Stimulated activated CD8-positive, alpha-beta memory T cell treated with anti-CD3 and anti-CD28 coated beads, Interleukin-7, amount 100 ng/mL, for 24 hours (primary cell): ENCODE data around the gene RAD51B.
"Not testable (repeated sequence)": the region's sequence is repeated elsewhere in the genome, so short reads cannot be mapped to it uniquely, and the experiment has no call there.

ENCODE experiments used
- DNase-seq: peaks from one replicate; pipeline ENCODE4 v3.0.0-alpha.2; 2020; ENCODE audit warnings: low read depth

RAD51B gene

DNA sequence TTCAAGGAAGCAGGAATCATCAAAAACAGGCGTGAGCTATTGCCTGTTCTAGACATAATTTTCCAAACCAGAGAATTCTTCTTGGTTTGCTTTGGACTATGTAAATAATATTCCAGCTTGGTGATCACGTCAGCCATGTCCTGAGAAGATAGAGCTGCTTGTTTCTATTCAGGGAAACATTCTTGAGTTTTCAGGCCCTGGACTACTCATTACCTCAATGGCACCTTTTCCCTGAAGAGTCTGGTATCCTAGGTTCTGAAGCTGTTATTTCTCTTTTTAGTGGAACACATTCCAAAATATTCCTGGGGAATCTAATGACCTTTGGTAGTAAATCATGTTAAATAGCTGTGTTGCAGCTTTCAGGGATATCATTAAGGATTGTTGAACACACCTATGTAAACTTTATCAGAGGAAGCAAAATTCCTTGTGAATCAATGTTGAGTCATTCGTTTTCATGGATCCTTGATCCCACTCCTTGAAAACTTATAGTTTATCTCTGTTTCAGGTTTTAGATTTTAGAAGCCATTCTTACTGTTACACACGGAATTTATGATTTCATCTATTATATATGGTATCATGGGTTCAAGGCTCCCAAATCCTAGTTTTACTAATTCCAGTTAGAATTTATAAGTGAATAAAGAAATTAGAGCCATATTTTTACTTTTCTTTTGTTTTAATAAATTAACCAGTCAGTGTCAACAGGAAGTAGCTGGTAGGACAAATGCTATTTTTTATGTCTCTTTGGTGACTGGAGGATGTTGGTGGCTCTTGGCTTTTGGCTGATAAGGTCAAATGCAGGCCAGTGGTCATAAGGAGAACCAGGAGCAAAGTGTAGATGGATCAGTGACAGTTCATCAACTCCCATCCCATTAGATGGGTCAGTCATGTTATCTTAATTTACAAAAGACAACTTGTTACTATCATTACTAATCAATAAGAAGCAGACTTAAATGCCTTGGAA is 593.2 kb downstream of the RAD51B start:
- DNase-seq = no peak

- DNase-seq = no peak
These were observed 593.9 kb downstream of the RAD51B start for GRCh38 chr14:68413509-68413908.

GRCh38 chr14:68414121-68414520 is 594.5 kb downstream of the RAD51B start:
- no peak for DNase-seq

- no peak for DNase-seq
These were observed 596.6 kb downstream of the RAD51B start for GRCh38 chr14:68416171-68416570.

DNA sequence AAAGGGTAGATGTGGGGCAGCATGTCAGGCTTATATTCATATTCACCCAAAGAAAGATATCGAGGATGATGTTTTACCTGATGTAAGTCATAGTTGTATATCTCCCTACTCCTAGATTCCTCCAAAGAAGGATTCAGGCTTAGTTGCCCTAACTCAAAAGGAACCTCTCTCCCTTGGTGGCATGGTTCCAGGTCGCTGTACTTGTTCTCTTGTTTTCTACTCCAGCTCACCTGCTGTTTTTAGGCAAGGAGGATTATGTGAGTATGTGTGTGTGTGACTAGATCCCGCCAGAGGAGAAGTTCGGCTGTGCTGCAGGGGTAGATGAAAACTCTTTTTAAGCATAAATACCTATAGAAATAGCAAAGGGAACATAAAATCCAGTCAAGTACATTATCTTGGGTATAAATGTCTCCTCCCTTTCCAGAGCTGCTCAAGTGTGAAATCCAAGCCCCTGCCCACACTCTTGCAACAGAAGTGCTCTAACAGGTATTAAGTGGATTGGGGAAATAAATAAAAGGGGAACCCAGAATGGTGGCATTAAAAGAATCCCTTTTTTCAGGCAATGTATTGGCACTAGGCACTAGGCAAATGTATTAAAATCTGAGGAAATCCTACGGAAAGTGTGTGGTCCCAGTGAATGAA is 597.6 kb downstream of the RAD51B start:
- DNase-seq = no peak

DNA sequence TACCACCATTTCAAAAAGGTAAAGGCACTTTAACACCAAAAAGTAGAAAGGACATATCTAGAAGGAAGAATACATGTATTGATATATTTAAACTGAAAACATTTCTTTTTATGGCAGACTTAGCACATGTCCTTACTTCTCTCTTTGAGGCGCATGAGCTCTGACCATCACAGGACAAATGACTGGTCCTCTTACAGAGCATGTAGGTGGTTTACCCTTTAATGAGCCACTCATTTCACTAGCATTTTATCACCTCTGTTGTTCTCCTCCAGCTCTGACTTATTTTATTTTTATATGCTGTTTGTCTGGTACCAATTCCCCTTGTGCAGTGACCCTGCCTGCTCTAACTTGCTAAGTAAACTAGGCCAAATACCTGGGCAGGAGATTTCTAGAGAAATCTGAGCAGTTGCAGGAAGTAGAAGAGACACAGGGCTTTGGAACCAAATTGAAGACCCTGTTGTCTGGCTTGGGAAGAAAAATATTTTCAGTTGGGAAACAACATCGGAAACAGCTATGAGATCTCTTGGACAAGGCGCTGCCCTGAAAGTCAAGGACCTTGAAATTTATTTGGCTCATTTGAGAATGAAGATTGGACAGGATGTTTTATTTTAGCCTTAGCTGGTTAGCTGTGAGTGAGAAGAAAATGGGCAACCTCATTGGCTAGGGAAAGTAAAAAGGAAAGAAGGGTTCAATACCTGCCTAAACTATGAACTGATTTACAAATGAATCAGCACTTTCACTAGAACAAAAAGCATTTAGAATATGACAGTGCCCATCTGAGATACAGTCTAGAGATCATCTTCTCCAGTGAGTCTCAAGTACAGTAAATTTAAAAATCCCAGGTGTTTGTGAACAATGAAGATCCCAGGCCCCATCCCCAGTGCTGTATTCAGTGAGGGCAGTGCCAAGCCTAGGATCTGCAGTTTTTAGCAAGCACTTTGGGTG is 598.9 kb downstream of the RAD51B start:
- no peak for DNase-seq

GRCh38 chr14:68420350-68420749 is 600.8 kb downstream of the RAD51B start:
- DNase-seq = no peak

- DNase-seq = no peak
These were observed 601.5 kb downstream of the RAD51B start for GRCh38 chr14:68421116-68421515.

DNA sequence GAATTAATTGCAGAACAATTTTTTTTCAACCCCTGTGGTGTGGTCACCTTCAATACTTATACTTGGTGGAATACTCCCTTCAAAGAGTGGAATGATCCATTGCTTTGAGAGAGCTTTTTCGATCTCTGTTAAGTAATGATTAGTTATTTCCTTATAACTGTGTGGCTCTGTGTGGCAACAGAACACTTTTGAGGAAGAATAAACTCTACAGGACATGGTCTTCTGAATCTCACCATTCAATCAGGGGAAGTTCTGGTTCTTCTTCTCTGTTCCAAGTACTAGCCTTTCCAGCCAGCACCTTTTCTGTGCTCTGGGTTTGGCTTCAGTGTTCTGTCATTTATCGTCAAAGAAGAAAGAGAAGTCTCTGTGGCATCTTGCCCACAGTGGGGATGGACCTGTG is 604.1 kb downstream of the RAD51B start:
- DNase-seq = no peak

DNA sequence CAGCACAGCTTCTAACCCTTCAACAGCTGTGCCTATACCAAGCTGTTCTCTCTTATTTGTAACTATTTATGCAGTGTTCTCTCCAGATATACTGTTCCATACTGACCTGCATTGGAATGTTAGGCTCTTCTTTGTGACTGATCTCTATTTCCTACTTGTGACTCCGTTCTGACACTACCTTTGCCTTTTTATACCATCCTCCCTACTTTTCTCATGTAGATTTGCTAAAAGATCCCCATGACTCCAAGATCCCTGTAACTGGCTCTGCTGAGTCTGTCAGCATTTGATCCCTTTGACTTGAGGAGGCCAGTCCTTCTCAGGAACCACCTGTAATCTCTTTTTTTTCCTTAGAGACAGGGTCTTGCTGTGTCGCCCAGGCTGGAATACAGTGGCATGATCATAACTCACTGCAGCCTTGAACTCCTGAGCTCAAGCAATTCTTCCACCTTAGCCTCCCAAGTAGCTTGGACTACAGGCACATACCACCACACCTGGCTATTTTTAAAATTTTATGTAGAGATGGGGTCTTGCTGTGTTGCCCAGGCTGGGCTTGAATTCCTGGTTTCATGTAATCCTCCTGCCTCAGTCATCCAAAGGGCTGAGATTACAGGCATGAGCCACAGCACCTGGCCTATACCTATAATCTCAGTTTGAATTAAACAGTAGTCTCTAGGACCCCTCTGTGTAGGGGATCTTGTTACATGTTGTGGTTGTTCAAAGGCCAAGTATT is 605.0 kb downstream of the RAD51B start:
- no peak for DNase-seq

DNA sequence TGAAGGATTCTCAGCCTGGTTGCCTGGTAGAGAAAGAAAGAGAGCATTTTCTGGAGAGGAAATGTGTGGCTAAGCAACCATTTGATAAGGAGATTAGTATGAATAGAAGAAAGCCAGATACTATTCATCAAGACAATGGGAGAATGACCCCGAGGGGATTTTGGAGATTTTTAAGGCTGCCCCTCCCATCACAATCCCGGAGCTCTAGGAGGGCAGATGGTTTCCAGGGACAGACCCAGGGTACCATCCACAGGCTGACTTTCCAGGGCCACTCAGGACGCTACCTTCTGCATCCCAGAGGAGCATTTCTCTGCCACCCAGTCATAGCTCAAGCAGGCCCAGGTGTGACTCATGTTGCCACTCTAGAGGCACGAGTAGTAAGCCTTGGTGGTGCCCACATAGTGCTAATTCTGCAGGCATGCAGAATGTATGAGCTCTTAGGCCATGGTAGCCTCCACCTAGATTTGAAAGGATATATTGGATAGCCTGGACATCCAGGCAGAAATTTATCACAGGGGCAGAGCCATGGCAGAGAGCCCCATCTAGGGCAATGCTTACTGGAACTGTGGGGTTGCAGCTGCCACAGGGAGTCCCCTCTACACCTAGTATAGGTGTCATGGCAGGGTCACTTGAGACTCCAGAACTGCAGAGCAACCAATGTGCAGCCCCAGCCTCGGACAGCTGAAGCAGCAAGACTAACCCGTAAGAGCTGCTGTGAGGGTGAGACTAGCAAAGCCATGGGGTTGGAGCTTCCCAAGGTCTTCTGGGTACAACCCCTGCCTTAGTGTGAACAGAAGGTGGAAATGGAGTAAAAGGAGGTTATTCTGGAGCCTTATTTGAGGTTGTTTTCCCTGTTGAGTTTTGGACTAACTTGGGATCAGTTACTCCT is 607.3 kb downstream of the RAD51B start:
- no peak for DNase-seq

- no peak for DNase-seq
These were observed 607.9 kb downstream of the RAD51B start for GRCh38 chr14:68427550-68427890.

DNA sequence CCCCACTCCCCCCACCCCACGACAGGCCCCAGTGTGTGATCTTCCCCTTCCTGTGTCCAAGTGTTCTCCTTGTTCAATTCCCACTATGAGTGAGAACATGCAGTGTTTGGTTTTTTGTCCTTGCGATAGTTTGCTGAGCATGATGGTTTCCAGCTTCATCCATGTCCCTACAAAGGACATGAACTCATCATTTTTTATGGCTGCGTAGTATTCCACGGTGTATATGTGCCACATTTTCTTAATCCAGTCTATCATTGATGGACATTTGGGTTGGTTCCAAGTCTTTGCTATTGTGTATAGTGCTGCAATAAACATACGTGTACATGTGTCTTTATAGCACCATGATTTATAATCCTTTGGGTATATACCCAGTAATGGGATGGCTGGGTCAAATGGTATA is 609.3 kb downstream of the RAD51B start:
- DNase-seq = not testable (repeated sequence)

DNA sequence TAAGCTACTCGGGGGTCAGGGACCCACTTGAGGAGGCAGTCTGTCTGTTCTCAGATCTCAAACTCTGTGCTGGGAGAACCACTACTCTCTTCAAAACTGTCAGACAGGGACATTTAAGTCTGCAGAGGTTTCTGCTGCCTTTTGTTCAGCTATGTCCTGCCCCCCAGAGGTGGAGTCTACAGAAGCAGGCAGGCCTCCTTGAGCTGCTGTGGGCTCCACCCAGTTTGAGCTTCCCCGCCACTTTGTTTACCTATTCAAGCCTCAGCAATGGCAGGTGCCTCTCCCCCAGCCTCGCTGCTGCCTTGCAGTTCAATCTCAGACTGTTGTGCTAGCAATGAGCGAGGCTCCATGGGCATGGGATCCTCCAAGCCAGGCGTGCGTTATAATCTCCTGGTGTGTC is 614.6 kb downstream of the RAD51B start:
- not testable (repeated sequence) for DNase-seq

DNA sequence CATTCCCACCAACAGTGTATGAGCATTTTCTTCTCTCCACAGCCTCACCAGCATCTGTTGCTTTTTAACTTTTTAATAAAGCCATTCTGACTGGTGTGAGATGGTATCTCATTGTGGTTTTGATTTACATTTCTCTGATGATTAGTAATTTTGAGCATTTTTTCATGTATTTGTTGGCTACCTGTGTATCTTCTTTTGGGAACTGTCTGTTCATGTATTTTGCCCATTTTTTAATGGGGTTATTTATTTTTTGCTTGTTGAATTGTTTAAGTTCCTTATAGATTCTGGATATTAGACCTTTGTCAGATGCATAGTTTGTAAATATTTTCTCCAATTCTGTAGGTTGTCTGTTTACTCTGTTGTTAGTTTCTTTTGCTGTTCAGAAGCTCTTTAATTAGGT is 616.1 kb downstream of the RAD51B start:
- DNase-seq = not testable (repeated sequence)

GRCh38 chr14:68439676-68440075 is 620.1 kb downstream of the RAD51B start:
- no peak for DNase-seq

DNA sequence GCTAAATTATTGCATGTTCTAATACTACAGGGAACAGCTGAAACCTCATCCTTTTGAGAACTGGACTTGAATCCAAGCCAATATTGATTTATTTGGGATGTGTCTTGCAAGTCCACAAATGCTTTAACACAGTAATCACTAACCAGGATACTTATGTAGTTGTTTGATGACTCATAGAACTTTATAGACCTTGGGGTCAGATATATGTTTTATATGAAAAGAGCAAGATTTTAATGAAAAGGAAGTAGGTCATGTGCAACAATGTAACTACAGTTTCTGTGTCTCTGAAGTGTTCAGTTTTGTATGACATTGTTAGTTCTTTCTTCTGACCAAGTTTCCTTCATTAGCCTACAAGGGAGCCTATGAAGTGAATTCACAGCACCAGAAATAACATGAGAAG is 621.2 kb downstream of the RAD51B start:
- DNase-seq = no peak

GRCh38 chr14:68441542-68441941 is 622.0 kb downstream of the RAD51B start:
- no peak for DNase-seq

GRCh38 chr14:68442828-68443629 is 623.5 kb downstream of the RAD51B start:
- DNase-seq = no peak
